Measurements from ENCODE around the gene SPATA21.

The SPATA21 gene

DNA sequence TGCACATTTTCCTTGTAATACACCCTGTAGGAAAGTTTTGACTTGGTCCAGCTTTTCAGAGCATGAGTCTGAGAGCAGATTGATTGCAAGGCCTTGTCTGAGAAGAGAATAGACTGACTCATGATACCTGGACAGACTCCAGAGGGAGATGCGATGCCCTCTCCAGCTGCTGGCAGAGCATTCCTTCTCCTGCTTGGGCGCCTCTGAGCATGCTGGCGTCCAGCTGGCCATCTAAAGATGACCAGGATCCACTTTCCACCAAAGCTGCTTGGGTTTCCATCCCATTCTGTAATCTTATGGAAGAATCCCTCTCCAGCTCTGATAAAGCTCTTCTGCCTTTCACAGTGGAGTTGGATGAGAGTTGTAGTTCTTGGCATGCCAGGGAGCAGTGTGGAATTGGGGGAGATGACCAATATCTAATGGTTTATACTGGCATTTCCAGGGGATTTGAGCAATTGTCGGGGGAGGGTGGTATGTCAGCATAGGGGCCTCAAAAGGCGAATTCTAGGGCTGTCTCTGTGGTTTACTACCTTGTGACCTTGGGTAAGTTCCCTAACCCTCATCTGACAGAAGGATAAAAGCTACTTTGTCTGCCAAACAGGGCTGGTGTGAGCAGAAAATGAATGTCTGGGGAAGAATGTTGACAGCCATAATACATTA is 50.6 kb downstream of the SPATA21 start:
- DNase-seq, result peak; percentile 62

DNA sequence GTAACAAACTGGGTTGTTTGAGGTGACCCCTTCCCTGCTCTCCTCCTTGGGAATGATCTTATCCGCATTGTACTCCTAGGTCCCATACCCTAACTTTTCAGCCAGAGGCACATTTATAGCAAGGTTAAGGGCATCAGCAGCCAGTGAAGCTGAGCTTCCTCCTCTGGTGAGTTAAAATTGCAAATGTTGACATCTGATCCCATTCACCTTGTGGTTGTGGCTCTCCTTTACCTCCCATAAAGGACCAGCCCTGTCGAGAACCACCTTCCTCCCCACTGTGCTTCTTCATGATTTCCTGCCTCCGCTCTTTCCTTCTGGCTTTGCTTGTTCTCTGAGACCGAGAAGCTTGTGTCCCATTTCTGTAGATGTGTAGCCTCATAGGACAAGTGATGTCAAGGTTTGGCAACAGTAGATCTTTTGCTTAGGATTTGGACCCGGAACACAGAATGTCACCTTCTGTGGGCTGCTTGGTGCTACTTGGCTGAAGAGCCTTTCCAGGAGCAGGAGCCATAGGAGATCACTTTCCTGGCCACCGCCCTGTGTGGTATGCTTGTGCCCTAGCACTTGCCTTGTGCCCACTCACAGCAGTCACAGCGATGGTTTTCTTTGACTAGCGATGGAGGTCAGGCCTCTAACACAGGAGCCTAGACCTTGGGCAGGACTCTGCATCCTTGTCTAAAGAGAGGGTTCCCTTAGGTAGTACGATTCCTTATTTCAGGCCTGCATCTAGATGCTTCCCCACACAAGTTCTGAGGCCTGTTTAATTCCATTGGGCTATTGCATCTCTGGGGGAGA is 51.4 kb downstream of the SPATA21 start:
- Histone ChIP-seq H3K4me3 (ENCODE audit: low read depth, low read length) (no peak overlapping the region), H3K27ac (no peak overlapping the region), H3K36me3 (replicated peaks) (no peaks in the 10 kb centered on the region), H3K27me3 (replicated peaks) (no peaks in the 10 kb centered on the region)
- no peak for DNase-seq
- in situ Hi-C loops (cut with HindIII; ENCODE audit: low pct_ligation_motif_present, low sequenced_read_pairs), result no loop called here
- TF ChIP-seq, protein P1, sequence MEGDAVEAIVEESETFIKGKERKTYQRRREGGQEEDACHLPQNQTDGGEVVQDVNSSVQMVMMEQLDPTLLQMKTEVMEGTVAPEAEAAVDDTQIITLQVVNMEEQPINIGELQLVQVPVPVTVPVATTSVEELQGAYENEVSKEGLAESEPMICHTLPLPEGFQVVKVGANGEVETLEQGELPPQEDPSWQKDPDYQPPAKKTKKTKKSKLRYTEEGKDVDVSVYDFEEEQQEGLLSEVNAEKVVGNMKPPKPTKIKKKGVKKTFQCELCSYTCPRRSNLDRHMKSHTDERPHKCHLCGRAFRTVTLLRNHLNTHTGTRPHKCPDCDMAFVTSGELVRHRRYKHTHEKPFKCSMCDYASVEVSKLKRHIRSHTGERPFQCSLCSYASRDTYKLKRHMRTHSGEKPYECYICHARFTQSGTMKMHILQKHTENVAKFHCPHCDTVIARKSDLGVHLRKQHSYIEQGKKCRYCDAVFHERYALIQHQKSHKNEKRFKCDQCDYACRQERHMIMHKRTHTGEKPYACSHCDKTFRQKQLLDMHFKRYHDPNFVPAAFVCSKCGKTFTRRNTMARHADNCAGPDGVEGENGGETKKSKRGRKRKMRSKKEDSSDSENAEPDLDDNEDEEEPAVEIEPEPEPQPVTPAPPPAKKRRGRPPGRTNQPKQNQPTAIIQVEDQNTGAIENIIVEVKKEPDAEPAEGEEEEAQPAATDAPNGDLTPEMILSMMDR (IDR thresholded peaks at IDR 0.05; ENCODE audit: low read depth, low read length, missing control alignments), result no peak

More for the DNA sequence above, 50.6 kb downstream of the SPATA21 start:
- in situ Hi-C loops (cut with HindIII; ENCODE audit: low pct_ligation_motif_present, low sequenced_read_pairs), result no loop called here
- Histone ChIP-seq H3K27ac (no peak overlapping the region), H3K36me3 (replicated peaks) (no peaks in the 10 kb centered on the region), H3K4me3 (ENCODE audit: low read depth, low read length) (no peak overlapping the region), H3K27me3 (replicated peaks) (no peaks in the 10 kb centered on the region)
- TF ChIP-seq, protein P1 (IDR thresholded peaks at IDR 0.05; ENCODE audit: low read depth, low read length, missing control alignments), result no peak

DNA sequence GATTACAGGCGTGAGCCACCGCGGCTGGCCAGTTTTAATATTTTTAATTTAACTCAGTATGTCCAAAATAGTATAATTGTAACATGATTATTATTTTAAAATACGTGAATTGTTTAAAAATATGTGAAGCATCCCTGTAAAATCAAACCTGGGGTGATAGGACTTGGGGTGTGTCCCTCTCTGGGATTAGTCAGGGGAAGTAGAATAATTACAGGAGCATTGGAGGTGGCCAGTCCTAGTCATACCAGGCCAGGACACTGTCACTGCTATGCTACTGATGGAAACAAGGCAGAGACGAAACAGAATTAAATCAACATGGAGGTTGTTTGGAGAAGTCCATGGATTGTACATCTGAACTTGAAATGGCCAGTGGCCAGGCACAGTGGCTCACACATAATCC is 53.3 kb downstream of the SPATA21 start:
- in situ Hi-C loops (cut with HindIII; ENCODE audit: low pct_ligation_motif_present, low sequenced_read_pairs), result no loop called here
- H3K27ac ChIP-seq, result no peak overlapping the region
- no peak for DNase-seq
- no peaks in the 10 kb centered on the region for H3K36me3 ChIP-seq (replicated peaks)
- no peak overlapping the region for H3K4me3 ChIP-seq (ENCODE audit: low read depth, low read length)
- TF ChIP-seq, protein P1 (IDR thresholded peaks at IDR 0.05; ENCODE audit: low read depth, low read length, missing control alignments), result no peak
- H3K27me3 ChIP-seq (replicated peaks), result no peaks in the 10 kb centered on the region

DNA sequence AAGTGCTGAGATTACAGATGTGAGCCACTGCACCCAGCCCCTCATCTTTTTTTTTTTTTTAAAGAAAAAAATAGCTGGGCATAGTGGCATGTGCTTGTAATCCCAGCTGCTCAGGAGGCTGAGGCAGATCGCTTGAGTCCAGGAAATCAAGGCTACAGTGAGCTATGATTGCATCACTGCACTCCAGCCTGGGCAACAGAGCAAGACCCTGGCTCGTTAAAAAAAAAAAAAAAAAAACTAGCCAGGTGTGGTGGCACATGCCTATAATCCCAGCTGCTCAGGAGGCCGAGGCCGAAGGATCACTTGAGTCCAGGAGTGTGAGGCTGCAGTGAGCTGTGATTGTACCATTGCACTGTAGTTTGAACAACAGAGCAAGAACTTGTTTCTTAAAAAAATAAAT is 56.4 kb downstream of the SPATA21 start:
- TF ChIP-seq, protein P1 (IDR thresholded peaks at IDR 0.05; ENCODE audit: low read depth, low read length, missing control alignments), result no peak
- no peak overlapping the region for H3K4me3 ChIP-seq (ENCODE audit: low read depth, low read length)
- in situ Hi-C loops (cut with HindIII; ENCODE audit: low pct_ligation_motif_present, low sequenced_read_pairs), result no loop called here
- DNase-seq, result no peak
- no peaks in the 10 kb centered on the region for H3K36me3 ChIP-seq (replicated peaks)
- H3K27ac ChIP-seq, result no peak overlapping the region
- no peaks in the 10 kb centered on the region for H3K27me3 ChIP-seq (replicated peaks)

DNA sequence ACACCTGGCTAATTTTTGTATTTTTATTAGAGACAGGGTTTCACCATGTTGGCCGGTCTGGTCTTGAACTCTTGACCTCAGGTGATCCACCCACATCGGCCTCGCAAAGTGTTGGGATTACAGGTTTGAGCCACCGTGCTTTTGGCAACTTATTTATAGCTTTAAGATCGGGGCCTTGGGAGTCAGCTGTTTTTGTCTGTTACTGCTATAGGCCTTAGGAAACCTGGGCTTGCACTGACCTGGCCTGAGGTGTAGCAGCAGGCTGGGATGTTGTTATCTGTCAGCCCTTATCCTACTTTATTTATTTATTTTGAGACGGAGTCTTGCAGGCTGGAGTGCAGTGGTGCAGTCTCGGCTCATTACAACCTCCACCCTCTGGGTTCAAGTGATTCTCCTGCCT is 58.8 kb downstream of the SPATA21 start:
- Histone ChIP-seq H3K4me3 (ENCODE audit: low read depth, low read length) (no peak overlapping the region), H3K27ac (no peak overlapping the region), H3K36me3 (replicated peaks) (no peaks in the 10 kb centered on the region), H3K27me3 (replicated peaks) (no peaks in the 10 kb centered on the region)
- TF ChIP-seq, protein P1 (IDR thresholded peaks at IDR 0.05; ENCODE audit: low read depth, low read length, missing control alignments), result no peak
- in situ Hi-C loops (cut with HindIII; ENCODE audit: low pct_ligation_motif_present, low sequenced_read_pairs), result no loop called here
- DNase-seq, result no peak

Data from brain microvascular endothelial cell (primary cell).